ENCODE data around the gene DKC1.
A peak's percentile ranks its signal among the peaks of the same experiment; 100 is the strongest.
"Not testable (repeated sequence)": the region's sequence is repeated elsewhere in the genome, so short reads cannot be mapped to it uniquely, and the experiment has no call there.

Gene DKC1

GRCh38 chrX:154793084-154793795, 30.6 kb downstream of the DKC1 start:
- no peak for DNase-seq (ENCODE audit: low spot score)

- DNase-seq (ENCODE audit: low spot score) = no peak
Observed at GRCh38 chrX:154795016-154795415, 32.4 kb downstream of the DKC1 start.

GRCh38 chrX:154797006-154797405, 34.3 kb downstream of the DKC1 start:
- DNase-seq (ENCODE audit: low spot score) = no peak

GRCh38 chrX:154799556-154800348, 37.1 kb downstream of the DKC1 start:
- DNase-seq (ENCODE audit: low spot score) = no peak

- no peak for DNase-seq (ENCODE audit: low spot score)
Observed at GRCh38 chrX:154800478-154801210, 38.0 kb downstream of the DKC1 start.

- DNase-seq (ENCODE audit: low spot score) = no peak
Observed at GRCh38 chrX:154802947-154803346, 40.3 kb downstream of the DKC1 start.

- DNase-seq (ENCODE audit: low spot score) = no peak
Observed at GRCh38 chrX:154804261-154804956, 41.7 kb downstream of the DKC1 start.

- peak; percentile 79 for DNase-seq (ENCODE audit: low spot score)
Observed at GRCh38 chrX:154804957-154805695, 42.5 kb downstream of the DKC1 start, which contains the start of gene MPP1. Gene MPP1, minus strand, starts transcription at chrX:154805485. Its CDS starts 112 bp downstream, at chrX:154805373.

- DNase-seq (ENCODE audit: low spot score) = no peak
Observed at GRCh38 chrX:154805696-154806091, 43.0 kb downstream of the DKC1 start.

GRCh38 chrX:154806837-154807501, 44.3 kb downstream of the DKC1 start:
- no peak for DNase-seq (ENCODE audit: low spot score)

GRCh38 chrX:154809939-154810665, 47.4 kb downstream of the DKC1 start:
- no peak for DNase-seq (ENCODE audit: low spot score)

- no peak for DNase-seq (ENCODE audit: low spot score)
Observed at GRCh38 chrX:154812341-154813101, 49.9 kb downstream of the DKC1 start.

- no peak for DNase-seq (ENCODE audit: low spot score)
Observed at GRCh38 chrX:154813801-154814200, 51.1 kb downstream of the DKC1 start.

GRCh38 chrX:154815274-154815818, 52.7 kb downstream of the DKC1 start:
- DNase-seq (ENCODE audit: low spot score) = no peak

GRCh38 chrX:154816326-154816898, 53.7 kb downstream of the DKC1 start:
- not testable (repeated sequence) for DNase-seq (ENCODE audit: low spot score)

- not testable (repeated sequence) for DNase-seq (ENCODE audit: low spot score)
Observed at GRCh38 chrX:154817048-154817618, 54.5 kb downstream of the DKC1 start.

GRCh38 chrX:154818916-154819770, 56.5 kb downstream of the DKC1 start:
- DNase-seq (ENCODE audit: low spot score) = no peak

All from left forelimb (tissue), 1 donor.